Measurements from ENCODE around the gene ECE1. TPM values are rescaled to one million over a fixed set of nuclear protein-coding genes. Genes with fewer than 3 reads are reported as not detected.

Gene ECE1
- total and polyA plus RNA-seq, 2 of the 8 experiments (the other 6 are each of a cell fraction or from before 2014, with no cell fraction given), result 21.4 to 36.8 TPM

- no peak for TF ChIP-seq SIN3A (conservative IDR thresholded peaks at IDR 0.05 in 1 of 2, IDR thresholded peaks at IDR 0.05 in 1 of 2; ENCODE audit: low read depth in 1 of 2, low read length in 2 of 2)
These were observed 49.3 kb upstream of the ECE1 start (continued) for GRCh38 chr1:21339356-21340229.
